Measurements from ENCODE around the gene VPS8. TPM values are rescaled to one million over a fixed set of nuclear protein-coding genes. Genes with fewer than 3 reads are reported as not detected.

Gene VPS8
- total and polyA plus RNA-seq, 9 of the 15 experiments (the other 6 are each of a cell fraction or from before 2014, with no cell fraction given), result 7.2 to 41.0 (median 28.3) TPM

DNA sequence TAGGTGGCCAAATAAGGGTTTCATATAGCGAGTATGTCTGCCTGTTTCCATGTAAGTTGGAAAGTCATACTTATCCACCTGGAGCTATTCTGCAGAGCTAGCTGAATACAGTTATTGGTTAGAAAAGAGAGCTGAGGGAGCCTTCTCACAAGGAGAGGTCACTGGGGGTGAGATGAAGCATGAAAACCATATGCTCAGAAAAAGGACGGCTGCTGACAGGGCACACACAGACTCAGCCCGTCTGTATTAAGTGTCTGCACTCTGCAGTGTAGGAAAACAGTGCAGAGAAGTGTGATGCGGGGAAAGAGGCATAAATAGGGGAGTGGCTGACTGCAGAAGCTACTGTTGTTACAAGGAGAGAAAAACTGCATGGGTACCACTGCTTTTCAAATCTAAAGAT, 282.7 kb downstream of the VPS8 start (continued):
- no peak for TF ChIP-seq MGA (IDR thresholded peaks at IDR 0.05)
- no peak for TF ChIP-seq SREBF1 (IDR thresholded peaks at IDR 0.05; ENCODE audit: borderline replicate concordance, low read depth, low read length)
- no peak for TF ChIP-seq SRSF7 (optimal IDR thresholded peaks at IDR 0.05; ENCODE audit: low read depth, low read length)
- TF ChIP-seq ZNF384 (IDR thresholded peaks at IDR 0.05; ENCODE audit: low read depth, low read length), result no peak
- no peak for TF ChIP-seq ZNF77 (CRISPR knock-in tag; IDR thresholded peaks at IDR 0.05)

Other genes starting within 250 kb of the VPS8 start
- 31.9 and 36.4 TPM in 2 replicates for gene MAGEF1, start 100.1 kb upstream of the VPS8 start, total RNA-seq (2014; rRNA removed)
- gene MAGEF1, start 100.1 kb upstream of the VPS8 start, total RNA-seq (2014; rRNA removed; fragmentation: Illumina TruSeq; extraction: Trizol), result 19.8 and 22.1 TPM in 2 replicates
- 20.8 and 21.9 TPM in 2 replicates for gene MAGEF1, start 100.1 kb upstream of the VPS8 start, total RNA-seq (2015; rRNA removed; fragmentation: Illumina TruSeq; extraction: Trizol)
- 24.4 and 29.0 TPM in 2 replicates for gene MAGEF1, start 100.1 kb upstream of the VPS8 start, total RNA-seq (2021)
- 13.5 and 19.5 TPM in 2 replicates for gene MAGEF1, start 100.1 kb upstream of the VPS8 start, polyA plus RNA-seq (2011; rRNA removed)
- gene MAGEF1, start 100.1 kb upstream of the VPS8 start, polyA plus RNA-seq (2014; fragmentation: Illumina TruSeq; extraction: Trizol), result 15.8 and 23.4 TPM in 2 replicates
- 1 to 10 TPM; 1.5 to 2.5 TPM for gene MAGEF1, start 100.1 kb upstream of the VPS8 start, polyA plus RNA-seq (2014; fragmentation: Nextera tagmentation; extraction: Ambion mirVana)
- 39.1 and 43.4 TPM in 2 replicates for gene MAGEF1, start 100.1 kb upstream of the VPS8 start, polyA plus RNA-seq (2014; rRNA removed)

Measured in K562 (cell line).